Ramos (cell line): Measurements from ENCODE around the gene MSH2.

Experiments
- in situ Hi-C: fragments of 300-500 bp; cut with MboI; formaldehyde crosslinking; loops from one replicate; pipeline ENCODE4 v1.14.3; 2022; ENCODE audit warnings: low sequenced_read_pairs; ENCODE audit not compliant: unreplicated experiment

The MSH2 gene

GRCh38 chr2:47528874-47529273 is 125.9 kb downstream of the MSH2 start:
- in situ Hi-C loops, result no loop called here

GRCh38 chr2:47530105-47530760 is 127.3 kb downstream of the MSH2 start:
- in situ Hi-C loops, result no loop called here

GRCh38 chr2:47531378-47532042 is 128.6 kb downstream of the MSH2 start:
- in situ Hi-C loops, result no loop called here
